HL-60/S4 (cell line): ENCODE measurements around the gene ALKBH3.

ENCODE experiments used
- in situ Hi-C: fragments of 300-500 bp; cut with MboI; formaldehyde crosslinking; loops from 2 replicates; pipeline ENCODE4 v1.14.3; 2022; ENCODE audit warnings: low sequenced_read_pairs

Gene ALKBH3

GRCh38 chr11:43880640-43881159 lies at the start of gene ALKBH3:
Gene ALKBH3 (plus strand): TSS chr11:43880831. CDS start chr11:43882653, 1,822 bp downstream.
- in situ Hi-C loops, result no loop called here

DNA sequence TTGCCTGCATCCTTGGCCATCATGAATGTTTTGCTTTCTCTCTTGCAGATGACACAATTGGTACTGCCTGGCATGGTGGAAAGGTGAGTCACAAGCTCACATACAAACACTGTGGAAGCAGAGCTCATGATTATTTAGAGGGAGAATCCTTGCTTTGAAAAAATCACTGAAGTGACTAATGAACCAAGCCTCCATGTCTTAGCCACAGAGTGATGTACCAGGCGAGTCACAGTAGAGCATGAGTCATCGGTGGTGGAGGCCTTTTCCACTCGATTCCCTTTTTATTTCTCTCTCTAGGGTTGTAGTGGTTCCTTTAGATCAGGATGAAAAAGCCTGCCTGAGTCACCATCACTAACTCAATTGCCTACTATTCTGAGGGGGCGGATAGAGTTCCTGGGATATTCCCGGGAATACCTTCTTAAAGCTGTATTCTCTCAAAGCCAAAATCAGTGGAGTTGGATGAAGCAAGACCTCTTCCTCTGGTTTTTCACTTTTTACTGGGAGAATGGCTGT lies 49.6 kb upstream of the ALKBH3 start:
- in situ Hi-C loops, result no loop called here

DNA sequence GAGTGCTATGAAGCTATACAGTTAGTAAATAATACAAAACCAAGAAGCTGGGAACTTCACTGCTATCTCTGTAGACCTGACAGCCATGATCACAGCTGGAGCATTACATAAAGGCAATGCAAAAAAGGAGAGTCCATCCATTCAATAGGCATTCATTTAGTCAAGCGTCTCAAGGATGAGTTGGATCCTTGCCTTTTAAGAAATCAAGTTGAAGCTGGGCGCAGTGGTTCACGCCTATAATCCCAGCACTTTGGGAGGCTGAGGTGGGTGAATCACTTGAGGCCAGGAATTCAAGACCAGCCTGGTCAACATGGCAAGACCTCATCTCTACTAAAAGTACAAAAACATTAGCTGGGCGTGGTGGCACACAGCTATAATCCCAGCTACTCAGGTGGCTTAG lies 48.1 kb upstream of the ALKBH3 start:
- in situ Hi-C loops, result no loop called here

- in situ Hi-C loops, result no loop called here
Measured at GRCh38 chr11:43833657-43834073, 47.0 kb upstream of the ALKBH3 start.

- in situ Hi-C loops, result no loop called here
Measured at GRCh38 chr11:43834286-43834685, 46.3 kb upstream of the ALKBH3 start.

DNA sequence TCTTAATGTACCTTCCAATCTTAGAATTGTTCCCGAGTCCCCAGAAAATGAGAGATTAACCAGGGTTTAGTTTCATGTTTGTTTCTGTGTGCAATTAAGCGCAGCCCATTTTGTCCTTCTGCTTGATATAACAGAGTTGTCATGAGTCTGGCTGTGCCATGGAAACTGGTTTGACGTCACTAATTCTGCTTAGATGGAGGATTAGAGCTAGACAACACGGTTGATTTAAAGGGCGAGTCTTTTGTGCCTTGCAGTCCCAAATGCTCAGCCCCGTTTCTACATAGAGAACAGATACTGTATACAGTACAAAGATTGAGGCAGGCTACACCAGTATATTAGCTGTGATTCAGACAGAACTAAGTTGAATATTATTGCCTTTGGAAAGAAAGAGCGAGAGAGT lies 45.5 kb upstream of the ALKBH3 start:
- in situ Hi-C loops, result no loop called here

DNA sequence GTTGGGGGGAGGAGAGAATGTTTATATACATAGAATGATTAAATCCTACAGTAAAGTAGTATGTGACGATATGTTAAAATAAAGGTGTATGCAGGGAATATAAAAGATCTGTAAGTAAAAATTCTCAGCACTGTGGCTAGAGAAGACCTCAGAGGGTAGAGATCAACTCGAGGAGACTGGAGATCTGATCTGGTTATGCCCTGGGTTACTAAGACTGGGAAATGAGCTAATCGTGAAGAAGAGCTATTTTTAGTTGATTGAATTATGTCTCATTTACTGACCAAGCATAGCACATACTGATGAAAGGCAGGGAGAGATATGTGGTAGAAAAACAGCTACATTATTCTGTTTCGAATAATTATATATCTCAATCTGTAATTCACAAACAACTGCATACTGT lies 42.8 kb upstream of the ALKBH3 start:
- in situ Hi-C loops, result no loop called here

GRCh38 chr11:43842021-43842420 lies 38.6 kb upstream of the ALKBH3 start:
- in situ Hi-C loops, result no loop called here

DNA sequence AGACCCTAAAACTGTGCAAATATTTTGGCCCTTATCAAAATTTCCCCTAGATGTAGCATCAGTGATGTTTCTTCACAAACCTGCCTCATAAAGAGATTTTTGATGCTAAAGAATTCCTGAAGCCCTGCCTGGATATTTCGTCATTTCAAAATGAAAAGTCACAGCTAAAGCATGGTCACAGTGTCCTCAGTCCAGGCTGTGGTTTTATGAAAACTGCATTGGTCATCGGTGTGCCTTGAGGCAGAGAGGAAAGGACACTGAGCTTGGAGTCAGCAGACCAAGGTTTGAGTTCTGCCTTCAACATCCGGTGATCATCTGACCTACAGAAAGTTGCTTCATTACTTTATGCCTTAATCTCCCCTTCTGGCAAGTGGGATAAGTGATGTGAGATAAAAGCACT lies 34.8 kb upstream of the ALKBH3 start:
- in situ Hi-C loops, result no loop called here

DNA sequence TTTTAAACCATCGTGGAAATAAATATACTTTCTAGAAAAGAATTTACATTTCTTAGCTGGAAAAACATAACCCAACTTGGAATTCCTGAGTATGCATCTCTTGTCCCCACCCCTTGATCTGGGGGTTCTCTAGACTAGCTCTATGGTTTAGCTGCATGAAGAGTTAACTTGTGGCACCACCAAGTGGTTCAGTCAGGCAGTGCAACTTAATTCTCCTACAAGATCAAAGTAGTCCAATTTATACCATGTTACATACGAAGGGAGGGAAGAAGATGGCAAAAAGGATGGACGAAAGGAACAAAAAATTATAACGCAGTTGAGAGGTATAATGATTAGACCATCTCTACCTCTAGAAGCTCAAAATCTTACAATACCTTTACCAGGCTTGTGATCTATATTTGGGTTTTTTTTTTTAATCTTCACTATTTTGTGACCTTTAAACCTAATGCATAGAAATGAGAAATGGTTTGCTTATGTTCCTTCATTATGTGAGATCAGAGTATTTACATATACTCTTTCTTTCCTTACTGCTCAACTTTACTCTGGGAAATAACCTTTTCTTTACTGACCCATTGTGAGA lies 28.5 kb upstream of the ALKBH3 start:
- in situ Hi-C loops, result no loop called here

- in situ Hi-C loops, result no loop called here
Measured at GRCh38 chr11:43853781-43854180, 26.9 kb upstream of the ALKBH3 start.

DNA sequence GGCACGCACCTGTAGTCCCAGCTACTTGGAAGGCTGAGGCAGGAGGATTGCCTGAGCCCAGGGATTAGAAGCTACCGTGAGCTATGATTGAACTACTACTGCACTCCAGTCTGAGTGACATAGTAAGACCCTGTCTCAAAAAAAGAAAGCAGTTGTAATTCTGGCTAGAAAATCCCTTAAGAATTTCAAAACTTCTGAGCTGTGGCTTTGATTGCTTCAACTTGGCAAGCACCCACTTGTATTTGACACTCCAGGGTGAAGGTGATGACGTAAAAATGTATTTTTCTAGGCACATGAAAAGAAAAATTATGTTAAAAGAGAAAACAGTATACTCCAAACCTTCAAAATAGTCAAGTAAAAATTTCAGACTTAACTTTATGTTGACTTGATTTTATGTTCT lies 23.6 kb upstream of the ALKBH3 start:
- in situ Hi-C loops, result no loop called here

DNA sequence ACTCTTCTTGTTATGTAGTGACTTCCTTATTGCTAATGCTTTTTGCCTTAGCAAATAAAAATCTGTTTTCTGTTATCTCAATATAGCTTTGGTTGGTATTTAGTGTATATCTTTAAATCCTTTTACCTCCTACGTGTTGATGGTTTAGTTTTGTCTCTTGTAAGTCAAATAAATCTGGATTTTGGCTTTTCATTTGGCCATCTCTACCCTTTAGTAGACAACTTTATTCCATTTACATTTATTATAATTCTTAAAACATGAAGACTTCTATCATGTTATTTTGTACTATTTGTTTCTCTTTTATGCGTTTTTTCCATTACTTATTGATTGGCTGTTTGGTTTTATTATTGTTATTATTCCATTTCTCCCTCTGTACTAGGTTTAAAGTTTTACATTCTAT lies 19.5 kb upstream of the ALKBH3 start:
- in situ Hi-C loops, result no loop called here

GRCh38 chr11:43866520-43866919 lies 14.1 kb upstream of the ALKBH3 start:
- in situ Hi-C loops, result no loop called here

DNA sequence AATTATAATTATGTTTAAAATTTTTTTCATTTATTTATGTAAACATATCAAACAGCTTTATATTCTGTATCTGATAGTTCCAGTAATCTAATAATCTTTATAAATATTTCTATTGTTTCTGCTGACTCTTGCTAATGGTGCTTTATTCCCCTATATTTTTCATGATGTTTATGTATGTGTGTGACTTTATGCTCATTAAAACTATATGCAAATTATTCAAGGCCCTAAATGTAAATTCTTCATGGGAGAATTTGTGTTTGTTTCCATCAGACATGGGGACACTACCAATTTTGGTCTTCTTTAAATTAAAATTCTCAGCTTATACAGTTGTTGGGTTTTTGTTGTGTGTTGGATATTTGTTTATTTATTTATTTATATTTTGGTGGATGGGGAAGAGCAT lies 13.7 kb upstream of the ALKBH3 start:
- in situ Hi-C loops, result no loop called here

GRCh38 chr11:43868852-43869567 lies 11.6 kb upstream of the ALKBH3 start:
- in situ Hi-C loops, result no loop called here

GRCh38 chr11:43871051-43871450 lies 9.6 kb upstream of the ALKBH3 start:
- in situ Hi-C loops, result no loop called here

GRCh38 chr11:43872995-43873394 lies 7.6 kb upstream of the ALKBH3 start:
- in situ Hi-C loops, result no loop called here

DNA sequence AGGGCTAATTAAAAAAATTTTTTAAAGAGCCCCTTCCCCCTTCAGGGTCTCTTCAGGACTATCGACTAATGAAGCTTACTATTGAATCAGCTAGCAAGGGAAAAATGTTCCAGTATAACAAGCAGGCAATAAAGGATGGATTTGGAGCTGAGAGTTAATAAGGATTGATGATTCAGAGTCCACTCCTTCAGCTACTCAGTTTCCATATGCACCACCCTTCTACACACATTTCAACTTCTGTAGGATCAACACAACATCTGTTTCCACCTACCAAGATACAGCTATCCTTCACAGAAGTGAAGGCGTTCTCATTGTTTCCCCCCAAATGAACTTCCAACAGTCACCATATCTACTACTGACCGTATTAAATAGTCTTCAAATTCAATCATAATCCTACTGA lies 6.6 kb upstream of the ALKBH3 start:
- in situ Hi-C loops, result no loop called here

- in situ Hi-C loops, result no loop called here
Measured at GRCh38 chr11:43874738-43875137, 5.9 kb upstream of the ALKBH3 start.

- in situ Hi-C loops, result no loop called here
Measured at GRCh38 chr11:43879789-43880639, 617 bp upstream of the ALKBH3 start.
